Left ventricle myocardium inferior (tissue), 1 donor: ENCODE measurements around the gene OR2D2. TPM values are rescaled to one million over a fixed set of nuclear protein-coding genes. Genes with fewer than 3 reads are reported as not detected.

Experiments used
- DNase-seq: peaks from one replicate; pipeline ENCODE4 v3.0.0-alpha.2; 2020
- H3K27ac ChIP-seq: fragments of 200-600 bp; replicated peaks from 2 replicates; pipeline ENCODE4 v1.8.0; 2021
- H3K27me3 ChIP-seq: fragments of 200-600 bp; 2 replicates; pipeline ENCODE4 v1.8.0; 2021; ENCODE audit warnings: low read depth
- H3K36me3 ChIP-seq: fragments of 200-600 bp; 2 replicates; pipeline ENCODE4 v1.8.0; 2021
- H3K4me1 ChIP-seq: fragments of 200-600 bp; 2 replicates; pipeline ENCODE4 v1.8.0; 2021
- H3K4me3 ChIP-seq: fragments of 200-600 bp; 2 replicates; pipeline ENCODE4 v1.8.0; 2021; ENCODE audit warnings: mild to moderate bottlenecking, moderate library complexity
- H3K9me3 ChIP-seq: fragments of 200-600 bp; replicated peaks from 2 replicates; pipeline ENCODE4 v1.8.0; 2021
- intact Hi-C: fragments of 100-400 bp; cut with micrococcal nuclease; formaldehyde crosslinking; loops from one replicate; pipeline ENCODE4 v1.11.0; 2022
- total RNA-seq: library from RNA; stranded (reverse); fragmentation: NEBNext Ultra II Directional; extraction: Animal tissue kit (Norgen Biotek cat#: 25700); gene quantifications from one replicate; pipeline ENCODE4 v1.2.1, GENCODE V29; 2021
- TF ChIP-seq, protein P1 (sequence below): fragments of 200-600 bp; IDR thresholded peaks from 2 replicates; pipeline ENCODE4 v1.8.0; 2021; ENCODE audit warnings: antibody characterized with exemption, mild to moderate bottlenecking, borderline replicate concordance
- donor health status: DM: no; HTN: yes; CAD: no; lungs with severe emphysema.

OR2D2 gene
- total RNA-seq, 1 donor from 2014 or later, result not detected

DNA sequence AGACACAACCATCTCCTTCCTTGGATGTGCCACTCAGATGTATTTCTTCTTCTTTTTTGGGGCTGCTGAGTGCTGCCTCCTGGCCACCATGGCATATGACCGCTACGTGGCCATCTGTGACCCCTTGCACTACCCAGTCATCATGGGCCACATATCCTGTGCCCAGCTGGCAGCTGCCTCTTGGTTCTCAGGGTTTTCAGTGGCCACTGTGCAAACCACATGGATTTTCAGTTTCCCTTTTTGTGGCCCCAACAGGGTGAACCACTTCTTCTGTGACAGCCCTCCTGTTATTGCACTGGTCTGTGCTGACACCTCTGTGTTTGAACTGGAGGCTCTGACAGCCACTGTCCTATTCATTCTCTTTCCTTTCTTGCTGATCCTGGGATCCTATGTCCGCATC is 15.4 kb downstream of the OR2D2 start:
- Histone ChIP-seq H3K27ac (no peak overlapping the region), H3K27me3 (no peaks in the 10 kb centered on the region), H3K4me3 (no peak overlapping the region), H3K4me1 (no peaks in the 10 kb centered on the region), H3K9me3 (no peaks in the 10 kb centered on the region), H3K36me3 (no peaks in the 10 kb centered on the region)
- intact Hi-C loops, result no loop called here
- no peak for DNase-seq
- TF ChIP-seq, protein P1, sequence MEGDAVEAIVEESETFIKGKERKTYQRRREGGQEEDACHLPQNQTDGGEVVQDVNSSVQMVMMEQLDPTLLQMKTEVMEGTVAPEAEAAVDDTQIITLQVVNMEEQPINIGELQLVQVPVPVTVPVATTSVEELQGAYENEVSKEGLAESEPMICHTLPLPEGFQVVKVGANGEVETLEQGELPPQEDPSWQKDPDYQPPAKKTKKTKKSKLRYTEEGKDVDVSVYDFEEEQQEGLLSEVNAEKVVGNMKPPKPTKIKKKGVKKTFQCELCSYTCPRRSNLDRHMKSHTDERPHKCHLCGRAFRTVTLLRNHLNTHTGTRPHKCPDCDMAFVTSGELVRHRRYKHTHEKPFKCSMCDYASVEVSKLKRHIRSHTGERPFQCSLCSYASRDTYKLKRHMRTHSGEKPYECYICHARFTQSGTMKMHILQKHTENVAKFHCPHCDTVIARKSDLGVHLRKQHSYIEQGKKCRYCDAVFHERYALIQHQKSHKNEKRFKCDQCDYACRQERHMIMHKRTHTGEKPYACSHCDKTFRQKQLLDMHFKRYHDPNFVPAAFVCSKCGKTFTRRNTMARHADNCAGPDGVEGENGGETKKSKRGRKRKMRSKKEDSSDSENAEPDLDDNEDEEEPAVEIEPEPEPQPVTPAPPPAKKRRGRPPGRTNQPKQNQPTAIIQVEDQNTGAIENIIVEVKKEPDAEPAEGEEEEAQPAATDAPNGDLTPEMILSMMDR, result no peak

DNA sequence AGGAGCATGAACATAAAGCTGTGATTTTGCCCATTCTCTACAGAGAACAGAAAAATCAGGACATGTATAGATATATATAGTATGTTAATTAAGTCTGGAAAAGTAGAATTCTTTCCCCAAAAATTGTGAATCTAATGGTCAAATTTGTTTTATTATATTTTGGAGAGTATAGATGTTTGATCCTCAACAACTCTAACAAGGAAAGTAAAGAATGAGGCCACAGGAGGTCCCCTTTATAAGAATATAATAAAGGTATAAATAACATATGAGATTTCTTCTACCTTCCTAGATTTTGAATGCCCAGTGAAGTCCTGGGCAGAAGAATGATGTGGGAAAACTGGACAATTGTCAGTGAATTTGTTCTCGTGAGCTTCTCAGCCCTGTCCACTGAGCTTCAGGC is 16.0 kb downstream of the OR2D2 start, which contains the start of gene OR10A4:
Gene OR10A4 (plus strand): TSS at position 301 of the 400 bp plus-strand sequence. CDS start 23 bp downstream, at position 324.
- Histone ChIP-seq H3K9me3 (no peaks in the 10 kb centered on the region), H3K4me3 (no peak within 1 kb of the TSS), H3K27me3 (no peaks in the 10 kb centered on the region), H3K36me3 (no peaks in the 10 kb centered on the region), H3K4me1 (no peaks in the 10 kb centered on the region), H3K27ac (no peak within 1 kb of the TSS)
- DNase-seq, result no peak
- TF ChIP-seq, protein P1, result no peak
- intact Hi-C loops, result no loop called here

DNA sequence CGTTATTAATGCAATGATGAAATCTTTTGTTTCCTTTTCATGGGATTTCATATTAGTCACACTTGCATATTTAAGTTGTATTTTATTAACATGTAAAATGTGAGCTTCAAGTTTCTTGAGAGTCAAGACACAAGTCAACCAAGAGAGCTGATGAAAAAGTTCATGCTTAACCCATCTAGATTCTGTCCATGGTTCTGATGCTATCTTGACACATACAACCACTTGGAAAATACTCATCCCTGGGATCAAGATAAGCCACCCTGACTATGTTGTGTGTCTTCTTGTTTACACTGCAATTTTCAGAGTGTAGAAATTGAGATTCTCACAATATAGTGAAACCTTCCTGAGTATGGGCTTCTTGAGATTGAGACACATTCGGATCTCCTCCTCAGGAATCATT is 16.5 kb downstream of the OR2D2 start:
- no peaks in the 10 kb centered on the region for H3K4me1 ChIP-seq
- no peaks in the 10 kb centered on the region for H3K9me3 ChIP-seq
- H3K27me3 ChIP-seq, result no peaks in the 10 kb centered on the region
- H3K27ac ChIP-seq, result no peak overlapping the region
- H3K4me3 ChIP-seq, result no peak overlapping the region
- intact Hi-C loops, result no loop called here
- DNase-seq, result no peak
- no peaks in the 10 kb centered on the region for H3K36me3 ChIP-seq
- TF ChIP-seq, protein P1, result no peak

DNA sequence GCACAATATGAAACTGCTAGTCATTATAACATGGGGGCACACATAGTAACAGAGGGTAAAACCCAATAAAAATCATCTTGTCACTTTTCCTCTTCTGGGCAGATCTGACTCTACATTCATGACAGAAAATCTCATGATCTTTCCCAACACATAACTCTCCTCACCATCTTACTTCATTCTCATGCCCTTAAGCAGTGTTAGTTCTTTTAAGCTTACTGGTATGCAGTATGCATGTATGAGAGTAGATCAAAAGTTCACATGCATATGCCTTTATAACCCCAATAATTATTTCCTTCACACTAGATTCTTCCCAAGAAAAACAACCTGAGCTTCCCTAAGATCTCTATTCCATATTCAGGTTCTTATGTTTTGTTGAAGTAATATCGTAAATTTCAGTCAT is 21.0 kb downstream of the OR2D2 start:
- Histone ChIP-seq H3K36me3 (no peaks in the 10 kb centered on the region), H3K4me3 (no peak overlapping the region), H3K27ac (no peak overlapping the region), H3K9me3 (no peaks in the 10 kb centered on the region), H3K4me1 (no peaks in the 10 kb centered on the region), H3K27me3 (no peaks in the 10 kb centered on the region)
- intact Hi-C loops, result no loop called here
- DNase-seq, result no peak
- TF ChIP-seq, protein P1, result no peak

DNA sequence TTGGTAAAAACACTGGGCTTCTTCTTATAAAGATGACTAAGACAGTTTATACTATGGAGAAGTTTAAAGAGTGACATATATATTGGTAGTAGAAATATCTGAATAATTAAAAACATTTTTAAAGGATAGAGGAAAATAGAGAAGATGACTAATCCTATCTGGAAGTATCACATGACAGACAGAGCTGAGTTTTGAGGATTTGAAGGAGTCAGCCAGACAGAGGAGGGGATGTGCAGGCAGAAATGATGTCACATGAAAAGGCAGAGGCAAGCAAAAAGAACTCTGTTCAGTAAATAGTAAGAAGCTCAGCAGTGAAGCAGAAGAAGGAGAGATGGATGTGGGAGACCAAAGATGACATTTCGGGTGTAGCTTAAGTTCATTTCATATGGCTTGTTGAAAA is 27.9 kb downstream of the OR2D2 start:
- TF ChIP-seq, protein P1, result no peak

DNA sequence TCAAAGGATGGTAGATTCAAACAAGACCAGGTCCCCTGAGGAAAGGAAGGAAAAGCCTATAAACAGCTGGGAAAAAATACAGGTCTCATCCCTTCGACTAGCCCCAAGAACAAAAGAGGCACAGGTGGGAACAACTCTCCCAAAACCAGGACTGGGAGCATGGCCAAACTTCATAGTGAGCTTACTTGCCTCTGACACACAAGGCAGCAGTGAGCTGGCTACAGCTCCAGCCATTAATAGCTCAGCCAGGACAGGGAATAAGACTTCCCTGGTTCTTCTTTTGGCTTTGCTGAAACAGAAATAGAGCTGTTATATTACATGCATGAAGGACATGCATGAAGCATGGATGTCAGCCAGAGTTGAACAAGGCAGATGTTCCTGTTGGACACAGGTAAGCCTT is 29.3 kb downstream of the OR2D2 start, which contains the start of gene OR10A2:
Gene OR10A2 (plus strand): TSS at position 97 of the 400 bp plus-strand sequence. CDS start 6,698 bp downstream, outside the sequence.
- intact Hi-C loops, result no loop called here
- H3K27ac ChIP-seq, result no peak within 1 kb of the TSS
- H3K36me3 ChIP-seq, result no peaks in the 10 kb centered on the region
- no peak for DNase-seq
- no peaks in the 10 kb centered on the region for H3K27me3 ChIP-seq
- no peaks in the 10 kb centered on the region for H3K4me1 ChIP-seq
- H3K4me3 ChIP-seq, result no peak within 1 kb of the TSS
- TF ChIP-seq, protein P1, result no peak
- peaks cover 2% of the 10 kb centered on the region for H3K9me3 ChIP-seq

More for the DNA sequence above, 27.9 kb downstream of the OR2D2 start:
- no peaks in the 10 kb centered on the region for H3K36me3 ChIP-seq
- intact Hi-C loops, result no loop called here
- H3K4me3 ChIP-seq, result no peak overlapping the region
- no peaks in the 10 kb centered on the region for H3K27me3 ChIP-seq
- DNase-seq, result no peak
- no peaks in the 10 kb centered on the region for H3K4me1 ChIP-seq
- no peaks in the 10 kb centered on the region for H3K9me3 ChIP-seq
- H3K27ac ChIP-seq, result no peak overlapping the region
